Gastrocnemius medialis (tissue), 4 donors: ENCODE results near the gene LETMD1.

ENCODE experiments used
- POLR2A ChIP-seq, 2 donors: fragments of 450-650 bp; IDR thresholded peaks; one replicate each; pipeline ENCODE4 v1.6.1; 2017; ENCODE audit warnings: antibody characterized with exemption in 2 of 2, mild to moderate bottlenecking in 2 of 2, moderate library complexity in 2 of 2
- TF ChIP-seq, protein P1 (sequence below), 5 experiments: fragments of 450-650 bp in 3 of 5; fragments of 200-600 bp in 2 of 5; sonication (generic) in 2 of 5; IDR thresholded peaks in 4 of 5; conservative IDR thresholded peaks in 1 of 5; 1 replicate in 4 of 5; 2 replicates in 1 of 5; pipeline ENCODE4 v1.5.1; 2016 to 2019; ENCODE audit warnings: antibody characterized with exemption in 5 of 5, mild to moderate bottlenecking in 3 of 5, moderate library complexity in 3 of 5

DNA sequence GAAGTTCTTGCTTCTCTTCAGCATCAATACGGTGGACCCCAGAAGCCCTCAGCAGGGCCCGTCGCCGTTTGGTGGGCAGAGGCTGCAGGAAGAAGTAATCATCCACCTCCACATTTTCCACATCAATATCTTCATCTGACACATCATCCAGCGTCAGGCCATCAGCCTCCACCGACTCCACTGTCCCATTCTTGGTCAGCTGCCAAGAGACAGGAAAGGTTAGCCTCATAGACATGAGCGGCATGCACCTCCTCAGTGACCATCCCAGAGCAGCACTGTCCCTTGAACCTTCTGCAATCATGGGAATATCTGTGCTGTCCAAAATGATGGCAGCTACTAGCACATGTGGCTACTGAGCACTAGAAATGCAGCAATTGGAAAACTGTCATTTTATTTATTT, 19.6 kb downstream of the LETMD1 start:
- TF ChIP-seq, protein P1, sequence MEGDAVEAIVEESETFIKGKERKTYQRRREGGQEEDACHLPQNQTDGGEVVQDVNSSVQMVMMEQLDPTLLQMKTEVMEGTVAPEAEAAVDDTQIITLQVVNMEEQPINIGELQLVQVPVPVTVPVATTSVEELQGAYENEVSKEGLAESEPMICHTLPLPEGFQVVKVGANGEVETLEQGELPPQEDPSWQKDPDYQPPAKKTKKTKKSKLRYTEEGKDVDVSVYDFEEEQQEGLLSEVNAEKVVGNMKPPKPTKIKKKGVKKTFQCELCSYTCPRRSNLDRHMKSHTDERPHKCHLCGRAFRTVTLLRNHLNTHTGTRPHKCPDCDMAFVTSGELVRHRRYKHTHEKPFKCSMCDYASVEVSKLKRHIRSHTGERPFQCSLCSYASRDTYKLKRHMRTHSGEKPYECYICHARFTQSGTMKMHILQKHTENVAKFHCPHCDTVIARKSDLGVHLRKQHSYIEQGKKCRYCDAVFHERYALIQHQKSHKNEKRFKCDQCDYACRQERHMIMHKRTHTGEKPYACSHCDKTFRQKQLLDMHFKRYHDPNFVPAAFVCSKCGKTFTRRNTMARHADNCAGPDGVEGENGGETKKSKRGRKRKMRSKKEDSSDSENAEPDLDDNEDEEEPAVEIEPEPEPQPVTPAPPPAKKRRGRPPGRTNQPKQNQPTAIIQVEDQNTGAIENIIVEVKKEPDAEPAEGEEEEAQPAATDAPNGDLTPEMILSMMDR (IDR thresholded peaks at IDR 0.05 in 4 of 5, conservative IDR thresholded peaks at IDR 0.05 in 1 of 5): no peak
- TF ChIP-seq POLR2A (IDR thresholded peaks at IDR 0.05): no peak
